HEK293T (cell line): ENCODE data around the gene BCAR3.

ENCODE experiments used
- CTCF ChIA-PET: fragments of 350-600 bp; formaldehyde crosslinking; extraction: SDS; loops from one replicate; lab custom pipeline; 2021; ENCODE audit warnings: antibody characterized with exemption, inconsistent platforms; lab: Yijun Ruan, JAX
- POLR2A ChIA-PET: fragments of 350-600 bp; formaldehyde crosslinking; extraction: SDS; loops from one replicate; lab custom pipeline; 2020; ENCODE audit warnings: antibody characterized with exemption, inconsistent platforms; lab: Yijun Ruan, JAX
- DNase-seq: peaks from one replicate; pipeline ENCODE4 v3.0.0; 2012; ENCODE audit warnings: mixed read lengths; ENCODE audit errors: extremely low spot score
- ARNT ChIP-seq: fragments of 450-650 bp; IDR thresholded peaks from 2 replicates; pipeline ENCODE4 v1.6.1; 2017; ENCODE audit warnings: mild to moderate bottlenecking
- BHLHE40 ChIP-seq: fragments of 450-650 bp; IDR thresholded peaks from 2 replicates; pipeline ENCODE4 v1.6.1; 2016; ENCODE audit warnings: mild to moderate bottlenecking, moderate library complexity, borderline replicate concordance
- CTBP1 ChIP-seq: fragments of 450-650 bp; IDR thresholded peaks from 2 replicates; pipeline ENCODE4 v1.6.1; 2016; ENCODE audit warnings: borderline replicate concordance
- ELF4 ChIP-seq: fragments of 450-650 bp; IDR thresholded peaks from 2 replicates; pipeline ENCODE4 v1.6.1; 2017; ENCODE audit warnings: antibody characterized with exemption
- FOXA1 ChIP-seq: fragments of 450-650 bp; IDR thresholded peaks from 2 replicates; pipeline ENCODE4 v1.6.1; 2016; ENCODE audit warnings: mild to moderate bottlenecking
- FOXK2 ChIP-seq: fragments of 450-650 bp; IDR thresholded peaks from 2 replicates; pipeline ENCODE4 v1.6.1; 2016; ENCODE audit warnings: mild to moderate bottlenecking
- FOXM1 ChIP-seq: fragments of 450-650 bp; IDR thresholded peaks from 2 replicates; pipeline ENCODE4 v1.6.1; 2017; ENCODE audit warnings: mild to moderate bottlenecking, borderline replicate concordance
- HDGF ChIP-seq: fragments of 450-650 bp; IDR thresholded peaks from 2 replicates; pipeline ENCODE4 v1.6.1; 2017; ENCODE audit warnings: antibody characterized with exemption, borderline replicate concordance
- L3MBTL2 ChIP-seq: fragments of 450-650 bp; conservative IDR thresholded peaks from 2 replicates; pipeline ENCODE4 v1.6.1; 2016; ENCODE audit warnings: mild to moderate bottlenecking
- LEF1 ChIP-seq: fragments of 450-650 bp; IDR thresholded peaks from 2 replicates; pipeline ENCODE4 v1.6.1; 2017; ENCODE audit warnings: mild to moderate bottlenecking, borderline replicate concordance
- NFRKB ChIP-seq: fragments of 450-650 bp; IDR thresholded peaks from 2 replicates; pipeline ENCODE4 v1.6.1; 2016; ENCODE audit warnings: mild to moderate bottlenecking, moderate library complexity
- PKNOX1 ChIP-seq: fragments of 450-650 bp; IDR thresholded peaks from 2 replicates; pipeline ENCODE4 v1.6.1; 2016
- SP1 ChIP-seq: fragments of 450-650 bp; IDR thresholded peaks from 2 replicates; pipeline ENCODE4 v1.6.1; 2017
- SUZ12 ChIP-seq: fragments of 450-650 bp; IDR thresholded peaks from 2 replicates; pipeline ENCODE4 v1.6.1; 2016; ENCODE audit warnings: mild to moderate bottlenecking
- TARDBP ChIP-seq: fragments of 450-650 bp; IDR thresholded peaks from 2 replicates; pipeline ENCODE4 v1.6.1; 2016
- ZNF384 ChIP-seq: fragments of 450-650 bp; IDR thresholded peaks from 2 replicates; pipeline ENCODE4 v1.6.1; 2016

BCAR3 gene

GRCh38 chr1:93526431-93526830, 155.2 kb downstream of the BCAR3 start:
- POLR2A ChIA-PET = no interaction called here
- no peak for DNase-seq
- CTCF ChIA-PET = no interaction called here
- TF ChIP-seq L3MBTL2 (no peak), ARNT (no peak), SP1 (no peak), CTBP1 (no peak), ZNF384 (no peak), BHLHE40 (no peak), HDGF (no peak), FOXA1 (no peak)

- CTCF ChIA-PET = no interaction called here
- TF ChIP-seq TARDBP = no peak
- TF ChIP-seq CTBP1 = no peak
- no peak for TF ChIP-seq FOXA1
- no peak for TF ChIP-seq FOXK2
- no peak for TF ChIP-seq ARNT
- TF ChIP-seq PKNOX1 = no peak
- TF ChIP-seq FOXM1 = no peak
- no peak for TF ChIP-seq LEF1
- no peak for TF ChIP-seq ELF4
- POLR2A ChIA-PET = no interaction called here
- no peak for DNase-seq
These were observed 156.2 kb downstream of the BCAR3 start for GRCh38 chr1:93525431-93525830.

GRCh38 chr1:93522721-93523120, 158.9 kb downstream of the BCAR3 start:
- CTCF ChIA-PET = interaction anchor here (0.6 kb wide), 1 partner anchor 219 kb away, joined by 3 read pairs; no protein-coding TSS in a partner anchor

GRCh38 chr1:93521618-93522017, 160.0 kb downstream of the BCAR3 start:
- no peak for DNase-seq
- TF ChIP-seq TARDBP (no peak), FOXM1 (no peak), ARNT (no peak), NFRKB (no peak), SUZ12 (no peak), SP1 (no peak), HDGF (no peak), ELF4 (no peak), CTBP1 (no peak)
- ChIA-PET CTCF (no interaction called here), POLR2A (no interaction called here)

More at GRCh38 chr1:93522721-93523120, 158.9 kb downstream of the BCAR3 start:
- TF ChIP-seq L3MBTL2 (no peak), ZNF384 (no peak), FOXA1 (no peak), CTBP1 (no peak), ARNT (no peak), BHLHE40 (no peak), HDGF (no peak), SUZ12 (no peak), SP1 (no peak)
- DNase-seq = no peak
- POLR2A ChIA-PET = no interaction called here

GRCh38 chr1:93519199-93519829, 162.3 kb downstream of the BCAR3 start:
- DNase-seq = no peak
- CTCF ChIA-PET = no interaction called here
- POLR2A ChIA-PET = no interaction called here
- no peak for TF ChIP-seq SP1
- no peak for TF ChIP-seq L3MBTL2
- TF ChIP-seq PKNOX1 = no peak
- TF ChIP-seq NFRKB = no peak
- TF ChIP-seq FOXA1 = no peak
- no peak for TF ChIP-seq BHLHE40
- TF ChIP-seq ZNF384 = no peak

GRCh38 chr1:93518516-93518915, 163.1 kb downstream of the BCAR3 start:
- DNase-seq = no peak
- CTCF ChIA-PET = no interaction called here
- no peak for TF ChIP-seq ELF4
- no peak for TF ChIP-seq SUZ12
- TF ChIP-seq FOXM1 = no peak
- no peak for TF ChIP-seq CTBP1
- no peak for TF ChIP-seq TARDBP
- no peak for TF ChIP-seq ARNT
- no peak for TF ChIP-seq HDGF
- POLR2A ChIA-PET = no interaction called here

- DNase-seq = no peak
- ChIA-PET CTCF (no interaction called here), POLR2A (no interaction called here)
- TF ChIP-seq TARDBP (no peak), BHLHE40 (no peak), SP1 (no peak), FOXK2 (no peak), ARNT (no peak), L3MBTL2 (no peak), LEF1 (no peak), PKNOX1 (no peak), HDGF (no peak), CTBP1 (no peak), FOXA1 (no peak), SUZ12 (no peak), ZNF384 (no peak), NFRKB (no peak), ELF4 (no peak), FOXM1 (no peak)
These were observed 165.5 kb downstream of the BCAR3 start for GRCh38 chr1:93516164-93516563.
